IMR-90 (cell line): ENCODE measurements around the gene CCDC51. TPM values are rescaled to one million over a fixed set of nuclear protein-coding genes. Genes with fewer than 3 reads are reported as not detected.

Experiments
- POLR2A ChIP-seq: IDR thresholded peaks from 2 replicates; pipeline ENCODE4 v1.6.1; 2012; ENCODE audit warnings: mild to moderate bottlenecking, low read depth, low read length
- RFX5 ChIP-seq: IDR thresholded peaks from 2 replicates; pipeline ENCODE4 v1.8.0; 2012; ENCODE audit warnings: low read depth, mild to moderate bottlenecking, low read length, moderate library complexity
- polyA plus RNA-seq, 3 experiments: library from polyadenylated mRNA; depleted of rRNA; stranded (reverse); fragments of >200 nt; gene quantifications; 2 replicates each; pipeline ENCODE4 v1.2.3, GENCODE V29; 2012; ENCODE audit warnings: low replicate concordance in 1 of 3
- total RNA-seq: library from RNA; depleted of rRNA; stranded (reverse); fragments of >200 nt; gene quantifications from 2 replicates; pipeline ENCODE4 v1.2.3, GENCODE V29; 2012
- TF ChIP-seq, protein P1 (sequence below): conservative IDR thresholded peaks from 2 replicates; pipeline ENCODE4 v1.5.1; 2012; ENCODE audit warnings: mild to moderate bottlenecking, low read depth, low read length, improper control_type of control experiment

CCDC51 gene
- total and polyA plus RNA-seq, 2 of the 4 experiments (the other 2 are of a cell fraction): 11.0 to 16.1 TPM

DNA sequence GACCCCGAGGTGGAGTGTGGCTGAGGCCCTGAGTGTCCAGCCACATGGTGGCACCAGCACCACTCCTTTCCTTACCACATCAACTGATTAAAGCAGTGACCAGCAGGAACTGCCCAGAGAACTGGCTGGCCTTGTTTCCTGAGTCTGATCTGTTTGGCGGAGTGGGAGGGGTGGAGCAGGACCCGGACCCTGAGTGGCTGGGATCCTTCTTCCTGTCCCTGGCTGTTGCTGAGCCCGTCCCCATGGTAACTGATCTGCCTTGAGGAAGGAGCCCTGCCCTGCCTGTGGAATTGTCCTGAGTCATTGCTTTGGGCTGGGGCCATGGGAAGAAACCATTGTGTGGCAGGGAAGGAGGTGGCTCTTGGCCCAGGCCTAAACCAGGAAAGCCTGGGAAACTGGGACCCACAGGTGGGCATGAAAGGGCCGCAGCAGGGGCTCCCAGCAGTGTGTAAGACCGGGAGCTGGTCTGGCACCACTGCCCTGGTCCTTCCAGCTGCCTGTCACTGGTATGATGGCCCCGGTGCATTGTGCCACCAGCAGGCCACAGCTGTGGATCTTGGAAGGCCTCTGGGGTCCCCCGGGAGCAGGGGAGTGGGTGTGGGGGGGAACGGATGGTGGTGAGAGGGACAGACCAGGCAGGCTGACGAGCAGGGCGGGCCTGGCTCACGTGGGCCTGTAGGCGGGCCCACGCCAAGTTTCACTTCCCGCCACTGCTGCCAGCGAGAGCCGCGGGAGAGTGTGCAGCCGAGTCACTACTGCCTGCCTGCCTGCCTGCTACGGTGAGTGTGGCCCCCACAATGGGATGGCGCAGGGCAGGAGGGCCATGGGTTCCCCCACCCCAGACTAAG, 25.8 kb upstream of the CCDC51 start (continued):
- TF ChIP-seq, protein P1, sequence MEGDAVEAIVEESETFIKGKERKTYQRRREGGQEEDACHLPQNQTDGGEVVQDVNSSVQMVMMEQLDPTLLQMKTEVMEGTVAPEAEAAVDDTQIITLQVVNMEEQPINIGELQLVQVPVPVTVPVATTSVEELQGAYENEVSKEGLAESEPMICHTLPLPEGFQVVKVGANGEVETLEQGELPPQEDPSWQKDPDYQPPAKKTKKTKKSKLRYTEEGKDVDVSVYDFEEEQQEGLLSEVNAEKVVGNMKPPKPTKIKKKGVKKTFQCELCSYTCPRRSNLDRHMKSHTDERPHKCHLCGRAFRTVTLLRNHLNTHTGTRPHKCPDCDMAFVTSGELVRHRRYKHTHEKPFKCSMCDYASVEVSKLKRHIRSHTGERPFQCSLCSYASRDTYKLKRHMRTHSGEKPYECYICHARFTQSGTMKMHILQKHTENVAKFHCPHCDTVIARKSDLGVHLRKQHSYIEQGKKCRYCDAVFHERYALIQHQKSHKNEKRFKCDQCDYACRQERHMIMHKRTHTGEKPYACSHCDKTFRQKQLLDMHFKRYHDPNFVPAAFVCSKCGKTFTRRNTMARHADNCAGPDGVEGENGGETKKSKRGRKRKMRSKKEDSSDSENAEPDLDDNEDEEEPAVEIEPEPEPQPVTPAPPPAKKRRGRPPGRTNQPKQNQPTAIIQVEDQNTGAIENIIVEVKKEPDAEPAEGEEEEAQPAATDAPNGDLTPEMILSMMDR: peak; percentile 85
- no peak for TF ChIP-seq RFX5
- peak; percentile 65 for TF ChIP-seq POLR2A
